ENCODE data around the gene CCBE1. TPM values are rescaled to one million over a fixed set of nuclear protein-coding genes. Genes with fewer than 3 reads are reported as not detected.

CCBE1 gene
- total RNA-seq, 1 donor from 2014 or later: 6.4 TPM

DNA sequence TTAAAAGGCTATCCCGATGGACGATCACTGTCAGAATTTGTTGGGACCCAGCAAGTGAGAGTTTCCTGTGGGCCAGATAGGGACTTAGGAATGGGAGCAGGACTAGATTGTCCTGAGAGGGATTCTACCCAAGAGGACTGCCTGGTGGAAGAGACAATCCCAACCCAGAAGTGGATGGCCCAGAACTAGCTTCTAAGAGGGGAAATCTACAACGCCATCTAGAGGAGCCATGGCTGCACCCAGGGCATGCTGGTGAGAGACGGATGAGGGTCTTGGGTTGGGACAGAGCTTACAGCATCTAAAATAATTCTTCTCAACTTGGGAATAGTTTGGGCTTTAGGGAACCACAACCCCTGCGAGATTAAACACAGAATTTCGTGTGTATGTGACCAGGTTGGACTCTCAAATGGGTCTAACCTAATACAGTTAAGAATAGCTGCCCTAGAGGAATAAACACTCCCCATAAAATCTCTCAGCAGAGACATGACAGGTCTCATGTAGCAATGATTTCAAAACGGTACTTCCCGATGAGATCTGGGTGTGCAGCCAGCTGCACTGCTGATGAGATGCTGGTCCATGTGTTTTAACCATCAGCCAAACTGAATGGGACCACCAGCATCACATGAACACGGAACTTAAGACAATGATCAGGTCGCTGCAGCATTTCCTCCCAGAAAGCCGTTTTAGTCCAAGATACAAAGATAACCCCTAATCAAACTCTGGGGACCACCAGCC is 50.8 kb downstream of the CCBE1 start:
- no peaks in the 10 kb centered on the region for H3K9me3 ChIP-seq (ENCODE audit: low read depth)
- H3K27ac ChIP-seq: no peak overlapping the region
- no peak overlapping the region for H3K4me3 ChIP-seq
- H3K9ac ChIP-seq: no peak overlapping the region
- Mint-ChIP-seq H3K9me3 (no peaks in the 10 kb centered on the region), H3K27me3 (ENCODE audit: insufficient read depth, low read depth) (peaks cover 5% of the 10 kb centered on the region), H3K4me1 (peaks cover 26% of the 10 kb centered on the region), H3K27ac (no peak overlapping the region), H3K4me3 (no peak overlapping the region), H3K36me3 (no peaks in the 10 kb centered on the region)
- peaks cover 24% of the 10 kb centered on the region for H3K4me1 ChIP-seq
- no peaks in the 10 kb centered on the region for H3K27me3 ChIP-seq
- H4K20me1 ChIP-seq (ENCODE audit: low read depth): no peaks in the 10 kb centered on the region
- peaks cover 5% of the 10 kb centered on the region for H3F3A ChIP-seq (ENCODE audit: low read depth)
- H3K36me3 ChIP-seq: no peaks in the 10 kb centered on the region
- H3K4me2 ChIP-seq: no peak overlapping the region
- no peak for TF ChIP-seq EZH2 (IDR thresholded peaks at IDR 0.05)
- TF ChIP-seq, protein P1, sequence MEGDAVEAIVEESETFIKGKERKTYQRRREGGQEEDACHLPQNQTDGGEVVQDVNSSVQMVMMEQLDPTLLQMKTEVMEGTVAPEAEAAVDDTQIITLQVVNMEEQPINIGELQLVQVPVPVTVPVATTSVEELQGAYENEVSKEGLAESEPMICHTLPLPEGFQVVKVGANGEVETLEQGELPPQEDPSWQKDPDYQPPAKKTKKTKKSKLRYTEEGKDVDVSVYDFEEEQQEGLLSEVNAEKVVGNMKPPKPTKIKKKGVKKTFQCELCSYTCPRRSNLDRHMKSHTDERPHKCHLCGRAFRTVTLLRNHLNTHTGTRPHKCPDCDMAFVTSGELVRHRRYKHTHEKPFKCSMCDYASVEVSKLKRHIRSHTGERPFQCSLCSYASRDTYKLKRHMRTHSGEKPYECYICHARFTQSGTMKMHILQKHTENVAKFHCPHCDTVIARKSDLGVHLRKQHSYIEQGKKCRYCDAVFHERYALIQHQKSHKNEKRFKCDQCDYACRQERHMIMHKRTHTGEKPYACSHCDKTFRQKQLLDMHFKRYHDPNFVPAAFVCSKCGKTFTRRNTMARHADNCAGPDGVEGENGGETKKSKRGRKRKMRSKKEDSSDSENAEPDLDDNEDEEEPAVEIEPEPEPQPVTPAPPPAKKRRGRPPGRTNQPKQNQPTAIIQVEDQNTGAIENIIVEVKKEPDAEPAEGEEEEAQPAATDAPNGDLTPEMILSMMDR (IDR thresholded peaks at IDR 0.05): peak; percentile 8
- H3K79me2 ChIP-seq (ENCODE audit: low read depth): no peaks in the 10 kb centered on the region
- no peak for DNase-seq (ENCODE audit: low spot score)
- no peak overlapping the region for H2AFZ ChIP-seq (replicated peaks)

DNA sequence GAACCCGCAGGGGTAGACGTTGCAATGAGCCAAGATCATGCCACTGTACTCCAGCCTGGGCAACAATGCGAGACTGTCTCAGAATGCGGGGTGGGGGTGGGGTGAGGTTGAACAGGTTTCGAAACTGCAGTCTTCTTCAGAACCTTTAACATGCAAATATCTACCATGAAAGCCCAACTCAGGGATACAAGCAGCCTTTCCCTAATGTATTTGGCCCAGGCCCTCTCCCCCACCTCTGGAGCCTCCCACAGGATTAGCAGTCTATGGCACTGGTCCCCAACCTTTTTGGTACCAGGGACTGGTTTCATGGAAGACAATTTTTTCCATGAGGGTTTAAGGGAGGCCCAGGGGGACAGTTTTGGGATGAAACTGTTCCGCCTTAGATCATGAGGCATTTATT is 53.5 kb downstream of the CCBE1 start:
- Histone ChIP-seq H3F3A (ENCODE audit: low read depth) (no peaks in the 10 kb centered on the region), H3K4me2 (no peak overlapping the region), H4K20me1 (ENCODE audit: low read depth) (no peaks in the 10 kb centered on the region), H3K36me3 (no peaks in the 10 kb centered on the region), H3K27ac (no peak overlapping the region), H3K9me3 (ENCODE audit: low read depth) (no peaks in the 10 kb centered on the region), H3K79me2 (ENCODE audit: low read depth) (no peaks in the 10 kb centered on the region), H2AFZ (replicated peaks) (no peak overlapping the region), H3K9ac (no peak overlapping the region), H3K4me1 (peaks cover 20% of the 10 kb centered on the region), H3K27me3 (no peaks in the 10 kb centered on the region), H3K4me3 (no peak overlapping the region)
- Mint-ChIP-seq H3K4me3 (no peak overlapping the region), H3K27ac (no peak overlapping the region), H3K4me1 (no peaks in the 10 kb centered on the region), H3K27me3 (ENCODE audit: insufficient read depth, low read depth) (peaks cover 2% of the 10 kb centered on the region), H3K36me3 (no peaks in the 10 kb centered on the region), H3K9me3 (no peaks in the 10 kb centered on the region)
- TF ChIP-seq, protein P1 (IDR thresholded peaks at IDR 0.05): no peak
- no peak for TF ChIP-seq EZH2phosphoT487 (IDR thresholded peaks at IDR 0.05)
- no peak for TF ChIP-seq EZH2 (IDR thresholded peaks at IDR 0.05)
- no peak for DNase-seq (ENCODE audit: low spot score)

DNA sequence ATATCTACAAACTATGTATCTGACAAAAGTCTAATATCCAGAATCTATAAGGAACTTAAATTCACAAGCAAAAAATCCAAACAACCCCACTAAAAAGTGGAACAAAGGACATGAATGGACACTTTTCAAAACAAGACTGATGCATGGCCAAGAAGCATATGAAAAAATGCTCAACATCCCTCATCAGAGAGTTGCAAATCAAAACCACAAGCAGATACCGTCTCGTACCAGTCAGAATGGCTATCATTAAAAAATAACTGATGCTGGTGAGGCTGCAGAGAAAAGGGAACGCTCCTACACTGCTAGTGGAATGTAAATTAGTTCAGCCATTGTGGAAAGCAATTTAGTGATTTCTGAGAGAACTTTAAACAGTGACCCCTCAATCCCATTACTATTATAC is 56.5 kb downstream of the CCBE1 start:
- Histone ChIP-seq H3K27ac (no peak overlapping the region), H3K9ac (no peak overlapping the region), H3K79me2 (ENCODE audit: low read depth) (no peaks in the 10 kb centered on the region), H3K4me1 (peaks cover 40% of the 10 kb centered on the region), H3K27me3 (no peaks in the 10 kb centered on the region), H2AFZ (replicated peaks) (no peak overlapping the region), H3K36me3 (no peaks in the 10 kb centered on the region), H3K4me3 (no peak overlapping the region), H3F3A (ENCODE audit: low read depth) (no peaks in the 10 kb centered on the region), H4K20me1 (ENCODE audit: low read depth) (no peaks in the 10 kb centered on the region), H3K4me2 (no peak overlapping the region), H3K9me3 (ENCODE audit: low read depth) (no peaks in the 10 kb centered on the region)
- H3K9me3 Mint-ChIP-seq: no peaks in the 10 kb centered on the region
- H3K4me3 Mint-ChIP-seq: no peak overlapping the region
- DNase-seq (ENCODE audit: low spot score): no peak
- peaks cover 2% of the 10 kb centered on the region for H3K27me3 Mint-ChIP-seq (ENCODE audit: insufficient read depth, low read depth)
- H3K27ac Mint-ChIP-seq: no peak overlapping the region
- H3K36me3 Mint-ChIP-seq: no peaks in the 10 kb centered on the region
- no peak for TF ChIP-seq EZH2phosphoT487 (IDR thresholded peaks at IDR 0.05)
- TF ChIP-seq, protein P1 (IDR thresholded peaks at IDR 0.05): no peak
- TF ChIP-seq EZH2 (IDR thresholded peaks at IDR 0.05): no peak
- no peaks in the 10 kb centered on the region for H3K4me1 Mint-ChIP-seq

Measured in neural progenitor cell (in vitro differentiated cells).